Measurements from ENCODE around the gene SLC5A10. TPM values are rescaled to one million over a fixed set of nuclear protein-coding genes. Genes with fewer than 3 reads are reported as not detected.

The SLC5A10 gene
- total RNA-seq, 1 experiment from 2014 or later = not detected

Small RNA genes within 50 kb of the gene (small RNA-seq; reads per million reads assigned to genes)
- gene AC090286.3 (0 reads per million in 2 experiments), gene RF00324 (0 reads per million in 2 experiments)

Other genes with a start within 250 kb of the SLC5A10 start
- gene FBXW10, start 208.1 kb upstream of the SLC5A10 start, total RNA-seq (2014; rRNA removed; shearing (Covaris generic)) = 0.20 and 0.35 TPM in 2 replicates
- 118 and 123 TPM in 2 replicates for gene TVP23B, start 171.0 kb upstream of the SLC5A10 start, total RNA-seq (2014; rRNA removed; shearing (Covaris generic))
- gene PRPSAP2, start 94.0 kb upstream of the SLC5A10 start, total RNA-seq (2014; rRNA removed; shearing (Covaris generic)) = 76.5 and 78.8 TPM in 2 replicates
- 17.8 and 19.1 TPM in 2 replicates for gene FAM83G, start 52.6 kb downstream of the SLC5A10 start, total RNA-seq (2014; rRNA removed; shearing (Covaris generic))
- gene GRAP, start 94.8 kb downstream of the SLC5A10 start, total RNA-seq (2014; rRNA removed; shearing (Covaris generic)) = not detected in 2 replicates
- not detected in 2 replicates for gene GRAPL, start 175.4 kb downstream of the SLC5A10 start, total RNA-seq (2014; rRNA removed; shearing (Covaris generic))